Measurements from ENCODE around the gene C20orf204.

GRCh38 chr20:64043768-64044167 lies 7.8 kb downstream of the C20orf204 start:
- TF ChIP-seq, protein P1, sequence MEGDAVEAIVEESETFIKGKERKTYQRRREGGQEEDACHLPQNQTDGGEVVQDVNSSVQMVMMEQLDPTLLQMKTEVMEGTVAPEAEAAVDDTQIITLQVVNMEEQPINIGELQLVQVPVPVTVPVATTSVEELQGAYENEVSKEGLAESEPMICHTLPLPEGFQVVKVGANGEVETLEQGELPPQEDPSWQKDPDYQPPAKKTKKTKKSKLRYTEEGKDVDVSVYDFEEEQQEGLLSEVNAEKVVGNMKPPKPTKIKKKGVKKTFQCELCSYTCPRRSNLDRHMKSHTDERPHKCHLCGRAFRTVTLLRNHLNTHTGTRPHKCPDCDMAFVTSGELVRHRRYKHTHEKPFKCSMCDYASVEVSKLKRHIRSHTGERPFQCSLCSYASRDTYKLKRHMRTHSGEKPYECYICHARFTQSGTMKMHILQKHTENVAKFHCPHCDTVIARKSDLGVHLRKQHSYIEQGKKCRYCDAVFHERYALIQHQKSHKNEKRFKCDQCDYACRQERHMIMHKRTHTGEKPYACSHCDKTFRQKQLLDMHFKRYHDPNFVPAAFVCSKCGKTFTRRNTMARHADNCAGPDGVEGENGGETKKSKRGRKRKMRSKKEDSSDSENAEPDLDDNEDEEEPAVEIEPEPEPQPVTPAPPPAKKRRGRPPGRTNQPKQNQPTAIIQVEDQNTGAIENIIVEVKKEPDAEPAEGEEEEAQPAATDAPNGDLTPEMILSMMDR (IDR thresholded peaks at IDR 0.05) = no peak
- TF ChIP-seq POLR2A (IDR thresholded peaks at IDR 0.05) = no peak
- TF ChIP-seq EP300 (IDR thresholded peaks at IDR 0.05) = no peak

Measured in tibial nerve (tissue), 4 donors.